ENCODE data around the gene HOXB7. TPM values are rescaled to one million over a fixed set of nuclear protein-coding genes. Genes with fewer than 3 reads are reported as not detected.

HOXB7 gene
- total RNA-seq, 1 donor from 2014 or later, result 0.73 TPM

DNA sequence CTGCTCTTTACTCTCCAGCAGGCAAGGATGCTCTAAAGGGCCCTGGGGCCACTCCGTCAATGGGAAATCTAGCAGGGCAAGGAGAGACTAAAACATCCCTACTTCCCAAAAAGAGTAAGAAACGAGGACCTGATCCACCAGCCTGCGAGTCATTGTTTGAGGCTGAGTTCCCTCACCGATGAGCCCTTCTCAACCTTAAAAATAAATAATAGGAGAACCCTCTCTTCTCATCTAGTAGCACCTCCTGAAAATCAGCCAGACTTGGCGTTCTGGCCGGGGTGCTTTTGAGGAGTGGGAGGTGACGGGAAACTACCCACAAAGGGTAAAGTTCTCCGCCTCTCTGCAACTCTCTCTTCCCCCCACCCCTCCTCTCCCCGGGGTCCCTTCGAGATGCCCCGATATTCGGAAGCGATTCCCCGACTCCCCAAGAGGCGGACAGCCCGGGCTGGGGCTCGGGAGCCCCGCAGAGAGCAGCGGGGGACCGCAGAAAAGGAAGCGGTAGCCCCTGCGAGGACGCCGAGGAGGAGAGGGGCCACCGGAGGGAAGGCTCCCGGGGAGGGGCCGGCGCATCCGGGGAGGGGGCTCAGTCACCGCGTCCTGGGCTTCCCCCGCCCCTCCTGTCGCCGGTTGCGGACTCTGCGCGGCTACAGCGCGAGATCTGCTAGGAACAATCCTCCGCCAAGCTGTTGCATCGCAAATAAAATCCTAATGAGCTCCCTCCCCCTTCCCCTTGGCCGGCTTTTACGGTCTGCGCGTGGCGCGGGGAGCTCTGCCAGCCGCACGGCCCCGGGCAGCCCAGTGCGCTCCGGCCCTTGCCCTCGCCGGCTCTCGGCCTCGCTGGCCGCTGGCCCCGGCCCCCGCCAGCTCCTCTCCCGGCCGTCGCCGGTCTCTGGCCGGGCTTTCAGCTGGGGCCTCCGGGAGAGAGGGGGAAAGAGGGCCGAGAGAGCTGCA is 14.0 kb upstream of the HOXB7 start:
- intact Hi-C loops (cut with micrococcal nuclease), result no loop called here

DNA sequence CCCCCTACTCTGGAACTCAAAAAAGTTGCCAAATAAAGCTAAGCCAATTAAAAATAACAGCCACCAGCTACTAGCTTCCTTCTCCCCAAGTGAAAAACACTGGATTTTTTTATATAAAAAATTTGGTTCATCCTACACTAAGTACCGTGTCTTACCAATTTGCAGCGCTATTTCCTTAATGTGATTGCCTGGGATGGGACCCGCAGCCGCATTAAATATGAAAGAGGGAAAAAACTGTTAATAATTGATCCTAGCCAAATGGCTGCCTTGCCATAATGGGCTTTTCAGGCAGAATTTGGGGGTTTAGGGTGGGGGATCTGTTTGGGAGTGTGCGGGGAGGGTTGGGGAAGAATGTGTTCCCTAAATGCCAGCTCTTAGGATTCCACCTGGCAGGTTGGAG is 13.3 kb upstream of the HOXB7 start:
- intact Hi-C loops (cut with micrococcal nuclease), result no loop called here

DNA sequence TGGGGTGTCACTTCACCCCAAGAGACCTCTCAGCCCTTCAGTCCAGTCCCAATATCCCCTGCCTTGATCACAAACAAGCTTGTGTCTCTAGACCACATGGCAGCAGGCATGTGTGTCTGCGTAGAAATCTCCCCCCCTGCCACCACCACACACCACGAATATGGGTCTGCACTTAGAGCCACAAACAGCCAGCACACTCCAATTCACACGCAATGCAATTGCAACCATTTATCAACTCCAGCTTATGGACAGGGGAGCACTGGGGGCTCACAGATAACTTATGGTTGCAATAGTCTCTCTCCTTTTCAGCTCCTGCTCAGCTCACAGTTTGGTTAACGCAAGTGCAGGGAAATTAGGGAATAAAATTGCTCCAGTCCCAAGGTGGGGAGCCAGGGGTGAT is 12.8 kb upstream of the HOXB7 start:
- intact Hi-C loops (cut with micrococcal nuclease), result no loop called here

DNA sequence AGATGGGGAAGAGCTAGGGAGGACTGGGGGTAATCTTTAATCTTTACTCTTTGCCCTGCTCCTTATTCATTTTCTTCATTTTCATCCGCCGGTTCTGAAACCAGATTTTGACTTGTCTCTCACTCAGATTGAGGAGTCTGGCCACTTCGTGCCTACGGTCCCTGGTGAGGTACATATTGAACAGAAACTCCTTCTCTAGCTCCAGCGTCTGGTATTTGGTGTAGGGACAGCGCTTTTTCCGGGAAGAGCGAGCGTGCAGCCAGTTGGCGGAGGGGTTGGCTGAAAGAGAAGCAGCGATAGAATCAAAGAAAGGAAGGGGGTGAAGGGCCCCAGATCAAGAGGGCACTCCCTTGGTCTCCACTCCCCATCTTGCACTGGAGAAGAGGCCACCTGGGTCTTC is 12.0 kb upstream of the HOXB7 start:
- intact Hi-C loops (cut with micrococcal nuclease), result no loop called here

DNA sequence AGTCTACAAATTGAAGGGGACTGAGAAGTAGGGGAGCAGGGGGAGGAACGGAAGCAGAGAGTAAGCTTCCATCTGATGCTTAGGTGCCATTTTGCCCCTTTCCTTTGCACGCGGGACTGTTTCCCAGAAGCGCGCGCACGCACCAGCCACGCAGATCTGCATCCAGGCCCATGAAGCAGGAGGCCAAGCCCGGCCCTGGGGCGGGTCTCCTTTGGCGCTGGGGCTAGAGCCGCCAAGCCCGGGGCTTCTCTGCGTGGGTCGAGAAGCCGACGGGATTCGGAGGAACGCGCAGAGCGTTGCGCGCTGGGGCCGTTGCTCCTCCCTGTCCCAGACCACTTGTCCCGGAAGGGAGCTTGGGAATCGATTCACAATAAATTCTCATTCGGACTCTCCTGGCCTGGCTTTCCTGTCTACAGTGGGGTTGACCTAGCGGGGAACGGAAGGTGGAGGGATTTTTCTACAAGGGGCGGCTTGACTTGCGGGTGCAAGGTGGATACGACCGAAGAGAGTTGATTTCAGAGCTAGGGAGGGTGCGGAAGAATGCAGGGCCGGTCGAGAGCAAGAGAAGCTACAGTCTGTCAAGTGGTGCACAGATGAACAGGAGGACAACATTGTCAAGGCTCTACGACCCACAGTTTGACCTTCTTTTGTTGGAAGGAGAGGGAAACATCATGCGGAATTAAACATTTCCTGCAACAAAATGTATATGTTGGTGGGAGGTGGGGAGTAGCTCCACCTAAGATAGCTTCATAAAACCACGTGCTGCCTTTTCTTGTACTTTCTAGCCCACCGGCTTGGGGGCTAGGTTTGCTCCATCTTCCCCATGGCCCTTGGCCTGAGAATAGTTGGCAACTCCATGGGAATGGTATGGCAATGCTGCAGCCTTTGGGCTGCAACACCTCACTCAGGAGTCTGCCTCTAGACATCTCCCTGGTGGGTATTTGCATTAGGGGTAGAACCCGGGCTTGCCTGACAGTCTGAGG is 10.9 kb upstream of the HOXB7 start:
- intact Hi-C loops (cut with micrococcal nuclease), result no loop called here

DNA sequence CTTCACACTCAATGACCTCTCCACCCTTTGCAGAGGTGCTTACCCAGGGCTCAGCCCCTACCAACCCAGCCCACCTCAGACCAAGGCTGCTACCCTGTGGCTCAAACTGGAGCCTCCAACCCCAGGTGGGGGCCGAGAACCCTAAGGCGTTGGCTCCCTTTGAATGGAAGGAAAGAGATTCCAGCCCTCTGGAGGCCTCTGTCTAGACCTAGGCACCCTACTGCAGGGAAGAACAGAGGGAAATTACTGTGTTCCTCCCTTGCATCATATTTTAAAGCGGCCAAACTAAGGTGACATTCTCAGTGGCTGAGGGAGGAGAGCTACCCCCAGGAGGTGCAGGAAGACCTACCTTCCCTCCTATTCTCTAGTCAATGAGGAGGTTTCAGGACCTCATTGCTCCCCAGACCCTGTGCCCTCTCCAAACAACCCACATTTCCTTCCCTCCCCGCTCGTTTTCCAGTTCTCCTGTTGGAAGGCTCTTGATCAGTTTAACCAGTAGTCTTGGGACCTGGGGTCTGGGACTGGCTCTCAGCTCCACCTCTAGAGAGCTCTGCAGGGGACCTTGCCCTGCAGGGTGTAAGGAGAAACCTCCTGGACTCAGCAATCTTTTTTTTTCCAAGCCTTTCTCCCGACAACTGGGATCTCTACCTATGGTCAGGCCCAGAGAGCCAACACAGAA is 9.8 kb upstream of the HOXB7 start:
- intact Hi-C loops (cut with micrococcal nuclease), result no loop called here

DNA sequence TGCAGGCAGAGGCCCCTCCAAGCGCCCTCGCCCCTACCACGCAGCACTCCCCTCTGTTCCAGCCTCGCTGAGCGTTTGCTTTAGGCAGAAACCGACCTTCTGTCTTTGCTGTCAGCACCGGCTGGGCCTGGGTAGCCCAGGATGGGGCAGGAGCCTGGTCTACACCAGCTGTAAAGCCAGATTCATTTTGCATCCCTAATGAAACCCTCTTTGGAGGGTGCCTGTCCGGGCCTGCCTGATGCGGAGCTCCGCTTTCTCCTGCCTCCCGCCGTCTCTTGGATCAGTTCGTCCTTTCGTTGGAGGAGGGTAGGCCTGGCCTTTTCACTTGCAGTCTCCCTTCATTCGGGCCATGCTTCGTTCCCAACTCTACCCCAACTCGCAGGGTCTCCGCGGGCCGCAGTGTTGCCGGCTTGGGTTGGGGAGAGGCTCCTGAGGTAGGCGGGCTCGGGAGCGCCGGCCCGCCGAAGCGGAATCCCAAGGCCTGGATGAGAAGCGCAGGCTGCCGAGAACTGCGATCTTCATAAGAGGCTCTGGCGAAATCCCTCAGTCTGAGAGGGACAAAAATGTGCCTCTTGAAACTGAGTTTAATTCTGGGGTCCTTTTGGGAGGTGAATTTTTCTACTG is 9.1 kb upstream of the HOXB7 start:
- intact Hi-C loops (cut with micrococcal nuclease), result loop anchor here (5.0 to 10.0 kb wide), 2 partner anchors 375 to 538 kb away; partner anchors contain the start of gene IGF2BP1

DNA sequence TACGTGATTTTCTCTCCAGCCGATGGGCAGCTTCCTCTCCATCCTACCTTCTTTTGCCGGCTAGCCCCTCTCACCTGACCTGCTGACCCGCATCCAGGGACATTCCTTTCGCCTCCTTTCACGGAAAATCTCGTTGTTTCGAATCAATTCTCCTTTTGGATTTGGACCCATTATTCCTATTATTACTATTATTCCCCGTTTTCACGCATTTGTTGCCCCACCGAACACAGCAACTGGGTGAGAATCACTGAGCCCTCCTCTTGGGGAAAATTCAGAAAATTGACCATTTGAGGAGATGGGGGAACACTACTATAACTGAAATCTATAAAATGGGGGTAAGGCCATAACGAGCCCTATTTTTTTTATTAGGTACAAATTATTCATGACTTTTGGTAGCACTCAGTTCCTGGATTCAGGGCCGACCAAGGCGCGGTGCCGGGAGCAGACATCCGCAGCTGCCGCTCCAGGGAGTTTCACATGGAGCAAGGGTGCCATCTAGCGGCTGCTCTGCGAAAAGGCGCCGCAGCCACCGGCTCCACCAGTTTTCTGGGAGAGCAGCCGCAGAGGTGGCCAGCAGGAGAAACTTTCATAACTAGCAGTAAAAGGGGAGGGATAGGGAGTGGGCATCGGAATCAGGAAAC is 7.6 kb upstream of the HOXB7 start:
- intact Hi-C loops (cut with micrococcal nuclease), result loop anchor here (1.0 to 10.0 kb wide), 3 partner anchors 376 to 593 kb away; partner anchors contain the start of gene IGF2BP1

DNA sequence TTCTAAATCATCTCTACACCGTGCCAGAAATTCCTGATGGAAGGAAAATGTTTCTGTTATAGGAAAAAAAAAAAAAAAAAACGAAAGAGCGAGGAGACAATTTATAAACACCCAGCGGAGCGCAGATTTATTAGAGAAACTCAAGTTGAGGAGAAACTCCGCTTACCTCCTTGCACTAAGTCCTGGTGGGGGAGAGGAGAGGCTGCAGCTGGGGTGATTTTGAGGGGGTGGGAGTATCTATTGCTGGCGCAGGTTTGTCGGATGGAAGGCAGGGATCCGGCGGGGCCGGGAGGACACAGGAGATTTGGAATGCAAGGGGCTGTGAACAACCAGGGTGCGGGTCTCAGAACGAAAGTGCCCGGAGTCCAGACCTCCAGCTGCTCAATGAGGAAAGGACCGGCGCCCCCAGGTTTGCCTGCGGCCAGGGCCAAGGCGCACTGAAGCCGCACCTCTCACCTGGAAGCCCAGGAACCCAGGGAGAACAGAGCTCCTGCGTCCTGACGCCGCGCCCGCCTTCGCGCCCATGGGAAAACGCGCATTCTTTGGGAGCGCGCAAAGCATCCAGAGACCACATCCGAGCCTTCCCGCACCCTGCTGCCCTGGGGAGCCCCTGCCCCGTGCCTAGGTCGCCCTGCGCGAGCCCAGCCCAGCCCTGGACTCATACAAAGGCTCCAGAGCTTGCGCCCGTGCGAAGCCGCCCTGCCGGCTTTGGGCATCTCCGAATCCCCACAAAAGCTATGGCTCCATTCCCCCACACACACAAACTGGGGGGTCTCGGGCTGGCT is 6.8 kb upstream of the HOXB7 start:
- intact Hi-C loops (cut with micrococcal nuclease), result loop anchor here (1.0 to 10.0 kb wide), 3 partner anchors 377 to 592 kb away; partner anchors contain the start of gene IGF2BP1

DNA sequence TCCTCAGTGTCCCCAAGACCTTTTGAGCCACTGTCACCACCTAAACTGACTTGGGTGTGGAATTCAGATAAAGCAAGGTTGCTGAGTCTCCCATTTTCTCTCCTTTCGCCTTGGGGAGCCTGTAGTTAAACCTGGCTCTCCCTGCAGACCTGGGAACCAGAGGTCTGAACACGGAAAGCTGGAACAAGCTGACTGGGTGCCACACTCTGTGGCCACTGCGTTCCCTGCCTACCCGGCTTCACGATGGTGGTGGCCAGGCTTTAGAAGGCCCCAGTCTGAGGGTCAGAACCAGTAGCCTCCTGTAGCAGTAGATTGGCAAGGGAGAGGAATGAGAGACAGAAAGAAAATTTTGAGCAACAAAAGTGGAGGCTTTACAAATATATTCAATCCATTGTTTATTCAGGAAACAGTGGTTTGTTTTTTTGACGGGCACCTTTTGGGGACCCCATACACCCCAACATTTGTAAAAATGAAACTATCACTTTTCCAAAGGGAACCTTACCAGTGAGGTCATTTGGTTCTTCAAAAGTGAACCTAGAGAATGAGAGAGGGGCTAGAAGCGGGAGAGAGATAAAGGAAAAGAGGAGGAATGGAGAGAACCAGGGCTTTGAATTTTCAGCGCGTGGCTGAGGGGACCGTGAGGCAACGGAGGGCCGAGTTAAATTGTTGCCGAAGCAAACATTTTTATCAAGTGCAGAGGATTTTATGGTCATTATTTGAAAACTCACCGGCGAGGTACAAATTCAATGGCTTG is 6.1 kb upstream of the HOXB7 start:
- intact Hi-C loops (cut with micrococcal nuclease), result loop anchor here (5.0 to 10.0 kb wide), 2 partner anchors 378 to 535 kb away; partner anchors contain the start of gene IGF2BP1

DNA sequence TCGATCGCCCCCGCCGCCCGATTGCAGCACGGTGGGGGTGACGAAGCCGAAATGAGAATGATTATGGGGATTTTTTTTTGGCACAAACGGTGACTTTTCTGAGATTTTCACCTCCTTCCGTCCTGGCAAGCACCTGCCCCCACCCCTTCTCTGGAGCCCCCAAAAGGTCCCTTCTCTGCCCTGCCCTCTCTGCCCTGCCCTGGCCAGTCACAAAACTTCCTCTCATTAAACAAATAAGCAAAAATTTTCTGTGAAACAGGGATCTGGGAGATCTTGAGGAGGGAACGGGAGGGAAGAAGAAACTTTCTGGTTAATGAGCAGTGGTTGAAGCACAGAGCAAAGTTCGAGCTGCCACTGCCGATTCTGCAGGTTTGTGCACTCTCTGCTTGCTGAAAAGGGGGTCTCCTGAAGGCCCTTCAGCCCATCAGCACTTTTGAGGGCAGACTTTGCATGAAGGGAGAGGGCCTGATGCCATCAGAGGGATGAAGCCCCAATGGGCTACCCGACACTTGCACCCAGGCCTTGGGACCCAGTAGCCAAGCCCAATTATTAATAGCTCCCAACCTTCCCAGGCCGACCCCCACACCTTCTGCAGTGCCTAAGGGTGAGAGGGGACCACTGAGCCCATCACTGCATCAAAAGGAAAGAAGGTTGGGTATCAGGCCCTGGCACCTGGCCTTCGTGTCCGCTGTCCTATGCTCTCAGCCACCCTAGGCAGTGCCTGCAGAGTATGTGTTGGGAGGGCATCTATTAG is 5.3 kb upstream of the HOXB7 start:
- intact Hi-C loops (cut with micrococcal nuclease), result loop anchor here (5.0 to 10.0 kb wide), 2 partner anchors 379 to 534 kb away; partner anchors contain the start of gene IGF2BP1

DNA sequence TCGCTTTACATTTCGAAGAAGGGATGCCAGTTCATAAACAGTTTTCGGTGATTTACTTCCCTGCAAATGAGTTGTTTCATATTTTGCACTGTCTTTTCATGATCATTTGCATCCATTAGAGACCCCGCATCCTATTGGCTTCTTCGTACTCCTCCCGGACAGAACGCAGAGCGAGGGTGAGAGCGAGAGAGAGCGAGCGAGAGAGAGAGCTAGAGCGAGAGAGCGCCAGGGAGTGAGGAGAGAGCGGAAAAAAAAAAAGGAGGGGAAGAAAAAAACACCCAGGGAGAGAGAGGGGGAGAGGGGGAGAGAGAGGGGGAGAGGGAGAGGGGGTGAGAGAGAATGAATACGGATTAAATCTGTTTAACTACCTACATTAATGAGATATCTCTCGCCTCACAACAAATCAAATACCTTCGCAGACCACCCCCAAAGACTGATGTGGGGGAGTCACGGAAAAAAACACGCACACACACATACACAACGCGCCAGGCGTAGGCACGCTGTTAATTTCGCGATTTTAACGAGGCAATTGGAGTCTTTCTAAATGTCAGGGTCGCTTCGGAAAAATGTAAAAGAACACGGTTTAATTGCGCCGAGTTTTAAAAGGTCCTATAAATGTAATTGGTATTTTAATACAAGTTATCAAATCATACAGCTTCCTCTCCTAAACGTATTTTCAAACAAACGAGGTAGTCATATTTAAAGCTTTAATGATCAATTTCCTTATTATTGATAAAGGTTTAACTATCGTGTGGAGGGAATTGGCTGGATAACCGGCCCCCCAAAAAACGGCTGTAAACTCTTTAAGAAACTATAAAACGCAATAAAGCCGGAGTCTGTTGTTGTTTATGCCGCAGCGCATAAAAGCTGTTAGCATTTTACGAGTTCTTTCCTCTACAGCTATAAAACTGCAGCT is 4.5 kb upstream of the HOXB7 start, which contains the start of gene HOXB8:
TSS of gene HOXB8 (minus strand) at position 246 of the 916 bp plus-strand sequence. CDS start 588 bp downstream, outside the sequence.
- intact Hi-C loops (cut with micrococcal nuclease), result loop anchor here (5.0 to 10.0 kb wide), 2 partner anchors 379 to 533 kb away; partner anchors contain the start of gene IGF2BP1

DNA sequence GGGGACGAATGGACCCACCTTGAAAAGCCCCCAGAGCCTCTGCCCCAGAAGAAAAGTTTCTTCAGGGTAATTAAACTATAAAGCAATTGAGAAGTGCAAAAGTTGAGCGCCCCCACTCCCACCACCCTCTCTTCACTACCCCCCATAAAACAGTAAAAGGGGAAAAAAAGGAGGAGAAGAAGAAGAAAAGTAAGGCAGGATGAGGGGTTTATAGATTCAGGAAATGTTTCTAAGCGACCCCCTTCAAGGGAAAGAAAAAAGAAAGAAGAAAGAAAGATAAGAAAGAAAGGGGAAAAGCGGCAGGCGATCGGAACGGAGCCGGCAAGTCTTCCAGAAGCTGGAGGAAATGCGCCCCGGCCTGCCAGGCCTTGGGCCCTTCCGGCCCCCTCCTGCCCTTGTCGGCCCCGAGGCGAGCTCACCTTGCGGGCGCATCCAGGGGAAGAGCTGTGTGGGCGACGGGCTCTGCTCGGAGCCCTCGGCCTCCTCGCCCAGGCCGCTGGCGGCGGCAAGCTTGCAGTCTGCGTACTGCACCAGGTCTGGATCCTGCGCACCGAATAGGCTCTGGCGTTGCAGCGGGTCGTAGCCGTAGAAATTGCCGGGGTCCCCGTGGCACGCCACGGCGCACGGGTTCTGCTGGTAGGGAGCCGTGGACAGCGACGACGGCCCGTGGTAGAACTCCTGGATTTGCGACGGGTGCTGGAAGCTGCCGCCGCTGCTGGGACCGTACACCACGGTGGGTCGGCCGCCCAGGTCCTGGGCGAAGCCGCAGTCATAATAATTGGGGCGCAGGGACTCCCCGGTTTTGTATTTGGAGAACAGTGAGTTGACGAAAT is 3.3 kb upstream of the HOXB7 start:
- intact Hi-C loops (cut with micrococcal nuclease), result loop anchor here (2.0 to 10.0 kb wide), 4 partner anchors 17 to 381 kb away; partner anchors contain the start of genes HOXB13 and IGF2BP1

DNA sequence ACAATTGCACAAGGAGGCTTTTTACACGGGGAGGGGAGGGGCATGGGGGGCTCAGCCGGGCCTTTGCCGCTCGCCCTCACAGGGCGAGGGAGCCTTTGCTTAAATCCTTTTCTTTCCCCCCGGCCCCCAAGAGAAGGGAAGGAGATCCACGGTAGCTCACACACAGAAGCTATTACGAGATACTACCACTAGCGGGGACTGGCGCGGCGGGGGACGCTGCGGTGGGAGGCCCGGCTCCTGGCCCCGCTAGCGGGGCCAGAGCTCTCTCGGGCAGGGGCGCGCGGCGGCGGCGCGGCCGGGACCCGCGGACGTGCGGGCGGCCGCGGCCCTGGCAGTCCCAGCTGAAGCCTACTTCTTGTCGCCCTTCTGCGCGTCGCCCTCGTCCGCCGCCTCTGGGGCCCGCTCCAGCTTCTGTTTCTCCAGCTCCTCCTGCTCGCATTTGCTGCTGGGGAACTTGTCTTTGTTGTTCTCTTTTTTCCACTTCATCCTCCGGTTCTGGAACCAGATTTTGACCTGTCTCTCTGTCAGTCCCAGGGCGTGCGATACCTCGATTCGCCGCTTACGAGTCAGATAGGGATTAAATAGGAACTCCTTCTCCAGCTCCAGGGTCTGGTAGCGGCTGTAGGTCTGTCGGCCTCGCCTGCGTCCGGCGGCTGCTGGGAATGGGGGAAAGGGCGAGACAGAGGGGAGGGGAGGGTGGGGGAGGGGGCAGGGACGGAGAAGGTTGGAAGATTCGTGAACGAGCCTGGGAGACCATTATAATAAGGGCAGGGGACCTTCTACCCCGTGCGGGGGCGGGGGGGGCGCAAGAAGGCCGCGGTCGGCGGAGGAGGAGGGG is 2.3 kb upstream of the HOXB7 start:
- intact Hi-C loops (cut with micrococcal nuclease), result loop anchor here (2.0 to 10.0 kb wide), 4 partner anchors 16 to 382 kb away; partner anchors contain the start of genes HOXB13 and IGF2BP1

All from T-helper 2 cell treated with Interferon-gamma antibody and Interleukin-4, amounts not matched to agents 100 ng/mL and 5 ng/mL, for 36 hours (primary cell).